Measurements from ENCODE around the gene ARID3A.

The ARID3A gene

DNA sequence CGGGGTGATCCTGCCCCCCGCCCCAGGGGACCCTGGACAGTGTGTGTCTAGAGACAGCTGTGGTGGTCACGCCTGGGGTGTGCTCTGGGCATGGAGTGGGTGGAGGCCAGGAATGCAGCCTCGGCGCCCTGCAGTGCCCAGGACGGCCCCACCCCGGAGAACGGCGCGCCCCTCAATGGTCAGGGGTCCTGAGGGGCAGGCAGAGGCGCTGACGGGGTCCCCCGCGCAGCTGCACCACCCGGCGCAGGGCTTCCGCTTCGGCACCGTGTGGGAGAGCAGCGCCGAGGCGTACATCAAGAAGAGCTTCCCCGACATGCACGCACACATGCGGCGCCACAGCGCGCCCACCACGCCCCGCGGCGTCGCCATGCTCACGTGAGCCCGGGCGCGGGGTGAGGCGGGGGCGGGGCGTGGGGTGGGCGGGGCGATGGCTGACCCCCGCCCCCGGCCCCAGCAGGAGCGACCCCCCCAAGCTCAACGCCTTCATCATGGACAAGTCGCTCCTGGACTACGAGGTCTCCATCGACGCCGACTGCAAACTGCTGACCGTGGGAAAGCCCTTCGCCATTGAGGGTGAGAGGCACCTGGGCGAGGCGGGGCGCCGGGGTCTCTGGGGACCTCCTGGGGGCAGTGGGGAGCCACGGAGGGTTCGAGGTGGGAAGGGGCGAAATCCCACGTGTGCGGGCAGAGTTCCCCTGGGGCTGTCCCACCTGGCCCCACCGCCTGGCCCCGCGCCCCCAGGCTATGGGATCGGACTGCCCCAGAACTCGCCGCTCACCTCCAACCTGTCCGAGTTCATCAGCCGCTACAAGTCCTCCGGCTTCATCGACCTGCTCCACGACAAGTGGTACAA lies 81.8 kb downstream of the ARID3A start:
- no peak for DNase-seq

DNA sequence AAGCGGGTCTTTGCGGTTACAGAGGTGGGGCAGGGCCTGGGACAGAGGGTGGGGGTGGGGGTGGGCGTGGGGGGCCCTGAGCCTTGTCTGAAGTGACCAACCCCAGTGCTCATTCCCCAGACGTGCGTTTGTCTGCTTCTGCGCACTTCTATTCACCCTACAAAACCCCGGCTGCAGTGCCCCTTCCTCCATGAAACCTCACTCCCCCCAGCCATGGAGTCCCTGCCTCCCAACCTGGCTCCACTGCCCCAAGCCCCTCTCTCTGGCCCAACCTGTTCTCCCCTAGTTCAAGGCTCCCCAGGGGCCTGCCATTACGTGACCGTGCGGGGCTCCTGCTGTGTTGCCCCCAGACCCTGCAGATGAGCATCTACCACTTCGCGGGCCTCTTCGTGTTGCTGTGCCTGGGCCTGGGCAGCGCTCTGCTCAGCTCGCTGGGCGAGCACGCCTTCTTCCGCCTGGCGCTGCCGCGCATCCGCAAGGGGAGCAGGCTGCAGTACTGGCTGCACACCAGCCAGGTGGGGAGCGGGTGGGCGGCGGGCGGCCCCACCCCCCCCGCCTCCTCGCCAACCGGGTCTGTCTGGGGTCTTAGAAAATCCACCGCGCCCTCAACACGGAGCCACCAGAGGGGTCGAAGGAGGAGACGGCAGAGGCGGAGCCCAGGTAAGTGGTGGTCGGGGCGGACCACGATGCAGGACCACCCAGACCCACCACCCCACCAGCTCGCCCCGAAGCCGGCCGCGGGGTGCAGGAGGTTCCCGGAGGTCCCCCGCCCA lies 82.6 kb downstream of the ARID3A start:
- no peak for DNase-seq

DNA sequence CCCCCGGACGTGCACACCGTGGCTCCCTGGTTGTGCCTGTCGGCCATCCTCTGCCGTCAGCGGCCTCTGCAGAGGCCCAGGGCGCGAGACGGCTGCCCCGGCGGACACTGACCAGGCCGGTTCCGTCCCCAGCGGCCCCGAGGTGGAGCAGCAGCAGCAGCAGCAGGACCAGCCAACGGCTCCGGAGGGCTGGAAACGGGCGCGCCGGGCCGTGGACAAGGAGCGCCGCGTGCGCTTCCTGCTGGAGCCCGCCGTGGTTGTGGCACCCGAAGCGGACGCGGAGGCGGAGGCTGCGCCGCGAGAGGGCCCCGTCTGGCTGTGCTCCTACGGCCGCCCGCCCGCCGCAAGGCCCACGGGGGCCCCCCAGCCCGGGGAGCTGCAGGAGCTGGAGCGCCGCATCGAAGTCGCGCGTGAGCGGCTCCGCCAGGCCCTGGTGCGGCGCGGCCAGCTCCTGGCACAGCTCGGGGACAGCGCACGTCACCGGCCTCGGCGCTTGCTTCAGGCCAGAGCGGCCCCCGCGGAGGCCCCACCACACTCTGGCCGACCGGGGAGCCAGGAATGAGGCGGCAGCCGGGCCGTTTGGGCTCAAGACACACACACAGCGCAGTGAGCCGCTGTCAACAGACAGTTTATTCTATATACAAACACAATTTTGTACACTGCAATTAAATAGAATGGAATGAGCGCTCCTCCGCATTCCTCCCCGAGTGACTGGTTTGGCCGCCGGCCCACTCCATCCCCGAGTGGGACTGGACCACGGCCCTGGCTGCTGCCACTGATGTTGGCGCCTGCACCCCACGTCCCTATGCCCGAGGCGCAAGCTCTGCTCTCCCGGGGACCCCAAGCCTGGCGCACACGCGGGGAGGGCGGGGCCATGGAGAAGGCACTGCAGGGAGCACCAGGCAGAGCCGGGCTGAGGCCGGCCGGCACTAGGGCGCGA lies 83.5 kb downstream of the ARID3A start:
- DNase-seq = no peak

DNA sequence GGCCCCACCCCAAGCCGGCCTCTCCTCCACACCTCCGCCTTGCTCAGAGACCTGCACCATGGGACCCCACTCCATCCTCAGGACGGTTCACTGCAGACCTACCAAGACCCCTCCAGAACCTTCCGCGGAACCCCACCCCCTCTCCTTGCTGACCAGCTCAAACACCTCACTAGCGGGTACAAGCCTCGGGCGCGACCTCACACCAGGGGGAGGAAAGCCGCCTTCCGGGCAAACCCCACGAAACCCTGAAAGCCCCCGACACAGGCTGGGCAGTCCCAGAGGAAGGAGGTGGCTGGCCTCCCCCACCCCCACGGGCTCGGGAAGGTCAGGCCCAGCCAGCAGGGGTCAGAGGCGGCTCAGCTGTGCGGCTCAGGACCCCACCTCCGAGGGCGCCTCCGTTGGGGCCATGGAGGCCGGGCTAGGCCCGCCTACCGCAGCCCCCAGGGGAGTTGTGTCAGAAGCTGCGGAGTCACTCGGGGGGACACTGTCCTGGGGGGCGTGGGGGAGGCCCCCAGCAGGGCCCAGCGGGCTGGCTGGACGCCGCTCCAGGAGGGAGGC lies 84.2 kb downstream of the ARID3A start:
- no peak for DNase-seq

DNA sequence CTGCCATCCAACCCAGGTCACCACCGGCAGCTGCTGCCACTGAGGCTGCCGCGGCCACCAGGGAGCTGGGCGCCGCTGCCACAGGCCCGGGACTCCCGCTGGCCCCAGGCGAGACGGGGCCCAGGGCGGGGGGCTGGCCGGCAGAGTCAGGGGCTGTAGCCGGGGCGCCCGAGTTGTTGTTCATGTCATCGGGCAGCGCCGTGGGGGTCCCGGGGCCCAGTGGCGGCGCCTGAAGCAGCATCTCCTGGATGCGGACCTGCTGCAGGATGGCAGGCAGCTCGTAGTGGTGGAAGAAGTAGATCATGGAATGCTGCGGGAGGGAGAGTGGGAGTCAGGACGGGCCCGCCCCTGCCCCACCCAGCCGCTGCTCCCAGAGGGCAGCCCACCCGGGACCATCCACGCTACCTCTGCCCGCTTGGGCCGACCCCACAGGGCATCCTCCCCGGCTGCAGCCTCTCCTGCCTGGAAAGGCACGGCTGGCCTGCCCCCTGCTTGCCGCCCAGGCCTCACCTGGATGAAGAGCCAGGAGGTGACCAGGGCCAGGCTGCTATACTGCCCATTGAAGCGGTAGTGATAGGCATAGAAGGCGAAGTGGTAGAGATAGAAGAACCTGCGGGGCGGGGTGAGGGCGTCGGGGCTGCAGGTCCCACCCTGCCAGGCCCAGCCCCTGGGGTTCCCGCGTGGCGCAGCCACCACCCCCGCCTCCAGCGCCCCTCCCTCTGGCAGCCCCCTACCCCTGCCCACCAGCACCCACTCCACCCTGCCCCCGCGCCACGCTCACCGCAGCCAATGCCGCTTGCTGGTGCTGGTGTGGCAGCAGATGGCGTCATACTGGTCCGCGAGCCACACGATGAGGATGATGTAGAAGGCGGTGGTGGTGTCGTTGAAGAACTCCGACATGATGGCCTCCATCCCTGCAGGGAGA lies 85.0 kb downstream of the ARID3A start:
- no peak for DNase-seq

DNA sequence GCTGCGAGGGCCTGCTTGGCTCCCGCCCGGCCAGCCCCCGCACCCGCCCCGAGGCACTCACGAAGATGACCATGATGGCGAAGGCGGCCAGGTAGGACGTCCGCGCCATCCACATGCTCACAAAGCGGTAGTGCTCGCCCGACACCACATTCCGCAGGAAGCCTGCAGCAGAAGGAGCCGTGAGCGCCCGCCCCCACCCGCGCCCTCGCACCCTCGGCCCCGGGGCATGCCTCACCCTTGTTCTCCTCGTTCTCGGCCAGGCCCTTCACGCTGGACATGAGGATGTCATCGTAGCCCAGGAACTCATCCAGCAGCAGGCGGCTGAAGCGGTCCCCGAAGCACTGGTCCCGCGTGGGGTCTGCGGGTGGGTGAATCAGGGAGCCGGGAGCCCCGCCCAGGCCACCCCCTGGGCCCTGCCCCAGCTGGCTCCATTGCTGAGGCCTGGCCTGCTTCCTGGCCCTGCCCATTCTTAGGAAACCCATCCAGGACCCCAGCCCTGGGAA lies 86.0 kb downstream of the ARID3A start:
- no peak for DNase-seq

DNA sequence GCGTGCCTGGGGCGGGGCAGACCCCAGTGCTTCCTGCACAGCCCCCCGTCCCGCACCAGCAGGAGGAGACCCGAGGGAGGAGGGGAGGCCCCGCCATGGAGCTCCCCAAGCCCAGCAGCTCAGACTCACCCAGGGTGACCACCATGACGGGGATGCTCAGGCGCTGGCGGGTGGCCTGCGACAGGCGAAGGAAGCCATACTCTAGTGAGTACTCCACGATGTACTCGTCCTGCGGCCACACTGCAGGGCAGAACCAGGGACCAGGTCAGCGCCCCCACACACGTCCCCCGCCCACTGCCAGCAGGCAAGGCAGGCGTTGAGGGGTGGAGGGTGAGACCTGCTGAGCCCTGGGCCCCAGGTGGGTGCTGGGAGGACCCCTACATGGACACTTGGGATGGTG lies 86.5 kb downstream of the ARID3A start:
- DNase-seq = no peak

DNA sequence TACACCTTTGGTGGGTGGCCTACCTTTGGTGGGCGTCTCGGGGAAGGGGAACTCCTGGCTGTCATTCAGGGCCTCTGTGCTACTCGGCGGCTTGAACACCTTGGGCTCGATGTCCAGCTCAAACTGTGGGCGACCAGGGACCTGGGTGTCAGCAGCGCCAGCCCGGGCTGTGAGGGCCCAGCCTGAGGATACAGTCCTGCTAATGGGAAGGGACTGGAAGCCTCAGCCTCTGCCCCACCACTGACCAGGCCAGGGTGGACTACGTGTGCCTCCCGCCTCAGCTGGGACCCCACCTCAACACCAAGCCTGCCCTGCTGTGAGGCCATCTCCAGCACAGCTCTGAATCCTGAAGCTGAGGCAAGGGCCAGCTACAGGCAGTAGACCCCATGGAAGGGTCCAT lies 87.4 kb downstream of the ARID3A start:
- no peak for DNase-seq

DNA sequence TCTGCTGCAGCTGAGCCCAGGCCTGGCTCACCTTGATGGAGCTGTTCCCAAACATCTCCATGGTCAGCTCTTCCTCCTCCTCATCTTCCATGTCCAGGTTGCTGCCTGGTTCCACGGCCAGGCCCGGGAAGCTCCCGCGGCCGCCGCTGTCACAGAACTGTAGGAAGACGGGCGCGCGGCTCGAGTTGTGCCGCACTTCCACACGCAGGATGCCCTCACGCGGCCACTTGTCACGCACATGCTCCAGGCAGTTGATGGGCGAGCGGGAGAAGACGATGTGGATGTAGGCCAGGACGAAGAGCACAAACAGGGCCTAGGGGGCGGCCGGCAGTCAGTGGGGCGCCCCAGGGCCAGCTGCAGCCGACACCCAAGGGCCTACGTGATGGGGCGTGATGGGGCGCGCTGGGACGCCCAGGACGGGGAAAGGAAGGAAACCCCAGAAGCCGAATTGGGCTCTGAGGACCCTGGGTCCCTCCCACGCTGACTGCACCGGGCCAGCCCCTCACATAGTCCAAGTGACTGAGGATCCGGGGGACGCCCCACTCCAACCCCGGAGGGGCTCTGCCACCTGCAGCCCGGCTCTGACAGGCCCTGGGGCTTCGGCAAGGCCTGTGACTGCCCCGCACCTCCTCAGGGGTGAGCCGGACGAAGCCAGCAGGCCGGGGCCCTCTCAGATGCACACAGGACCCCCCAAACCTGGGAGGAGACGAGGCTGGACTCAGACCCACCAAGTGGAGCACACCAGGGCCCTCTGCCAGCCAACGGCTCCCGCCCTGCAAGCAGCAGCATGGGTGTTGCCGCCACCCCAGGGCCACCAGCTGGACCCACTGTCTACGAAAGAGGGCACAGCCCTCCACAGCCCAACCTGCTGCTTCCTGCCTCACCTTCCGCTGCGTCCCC lies 88.6 kb downstream of the ARID3A start:
- DNase-seq = no peak

DNA sequence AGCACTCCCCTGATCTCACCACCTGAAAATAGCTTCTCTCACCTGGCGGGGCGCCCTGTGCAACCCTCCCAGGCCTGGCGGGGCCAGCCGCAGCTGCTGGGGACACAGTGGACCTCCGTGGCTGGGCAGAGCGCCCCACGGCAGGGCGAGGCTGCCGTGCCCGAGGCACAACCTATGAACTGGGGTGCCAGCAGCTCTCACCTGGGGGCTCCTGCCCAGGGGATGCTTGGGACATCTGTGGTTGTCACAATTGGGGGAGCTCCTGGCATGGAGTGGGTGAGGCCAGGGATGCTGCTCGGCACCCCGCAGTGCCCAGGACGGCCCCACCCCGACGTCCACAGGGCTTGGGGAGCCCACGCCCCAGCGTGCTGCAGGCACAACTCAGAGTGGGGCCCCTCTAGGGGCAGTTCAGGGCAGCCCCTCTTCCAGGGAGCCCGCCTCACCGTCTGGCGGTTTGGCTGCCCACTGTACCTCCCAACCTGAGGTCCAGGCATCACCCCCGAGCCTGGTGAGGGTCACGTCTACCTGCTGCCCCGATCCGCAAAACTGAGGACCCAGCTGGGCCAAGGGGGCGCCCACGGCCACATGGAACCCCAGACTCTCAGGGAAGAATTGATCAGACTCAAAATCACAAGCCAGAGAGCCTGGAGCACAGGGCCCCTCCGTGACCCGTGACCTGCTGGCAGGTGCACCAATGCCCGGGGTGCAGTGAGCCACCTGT lies 89.4 kb downstream of the ARID3A start:
- no peak for DNase-seq

DNA sequence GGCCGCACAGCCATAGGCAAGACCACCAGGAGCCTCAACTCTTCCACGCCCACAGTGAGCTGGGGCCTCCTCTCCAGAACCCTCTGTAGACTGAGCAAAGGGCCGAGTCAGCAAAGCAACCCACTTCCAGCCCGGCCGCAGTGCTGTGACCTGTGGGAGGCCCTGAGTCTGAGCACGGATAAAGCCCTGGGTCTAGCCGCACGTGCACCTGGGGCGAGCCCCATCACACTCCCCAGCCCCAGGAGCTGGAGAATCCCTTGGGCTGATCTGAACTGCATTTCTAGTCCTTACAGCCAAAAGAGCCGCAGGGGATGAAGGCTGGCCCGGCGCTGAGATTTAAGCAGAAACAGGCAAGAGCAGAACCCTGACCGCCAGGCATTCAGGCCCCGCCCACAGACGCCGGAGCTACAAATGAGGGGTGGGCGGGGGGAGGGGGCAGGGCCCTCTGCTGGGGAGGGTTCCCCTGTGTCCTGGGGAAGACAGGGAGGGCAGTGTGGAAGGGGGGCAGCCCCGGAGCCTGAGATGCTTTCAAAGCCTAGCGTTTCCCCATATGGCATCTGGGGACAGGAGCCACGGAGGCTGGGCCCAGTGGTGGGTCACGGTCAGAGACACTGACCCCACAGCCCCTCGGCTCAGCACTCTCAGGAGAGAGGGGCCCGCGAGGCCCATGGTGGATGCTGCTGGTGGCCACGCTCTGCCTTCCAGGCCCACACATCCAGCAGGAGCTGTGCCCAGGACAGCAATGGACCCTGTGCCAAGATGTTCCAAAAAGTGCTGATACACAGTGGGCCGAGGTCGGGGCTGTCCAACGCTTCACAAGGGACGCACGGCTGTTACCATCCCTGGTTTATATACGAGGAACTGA lies 90.2 kb downstream of the ARID3A start:
- no peak for DNase-seq

DNA sequence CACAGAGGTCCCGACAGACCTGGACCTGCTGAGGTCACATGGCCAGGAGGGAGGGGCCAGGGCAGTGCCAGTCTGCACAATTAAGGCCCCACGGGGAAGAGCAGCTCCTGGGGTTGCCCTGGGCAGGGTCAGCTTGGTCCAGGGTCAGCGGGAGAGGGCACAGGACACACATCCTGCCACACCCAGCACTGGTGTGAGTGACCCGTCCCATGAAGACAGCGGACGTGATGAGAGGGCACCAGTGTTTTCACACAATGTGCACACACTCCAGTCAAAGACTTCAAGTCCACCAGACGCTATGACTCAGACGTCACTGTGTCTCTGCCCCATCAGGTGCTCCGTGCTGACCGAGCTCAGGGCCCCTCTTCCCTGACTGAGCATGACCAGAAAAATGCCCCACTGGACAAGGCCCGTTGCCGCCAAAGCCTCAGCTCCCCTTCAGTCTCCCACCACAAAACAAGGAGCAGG lies 90.8 kb downstream of the ARID3A start:
- DNase-seq = no peak

DNA sequence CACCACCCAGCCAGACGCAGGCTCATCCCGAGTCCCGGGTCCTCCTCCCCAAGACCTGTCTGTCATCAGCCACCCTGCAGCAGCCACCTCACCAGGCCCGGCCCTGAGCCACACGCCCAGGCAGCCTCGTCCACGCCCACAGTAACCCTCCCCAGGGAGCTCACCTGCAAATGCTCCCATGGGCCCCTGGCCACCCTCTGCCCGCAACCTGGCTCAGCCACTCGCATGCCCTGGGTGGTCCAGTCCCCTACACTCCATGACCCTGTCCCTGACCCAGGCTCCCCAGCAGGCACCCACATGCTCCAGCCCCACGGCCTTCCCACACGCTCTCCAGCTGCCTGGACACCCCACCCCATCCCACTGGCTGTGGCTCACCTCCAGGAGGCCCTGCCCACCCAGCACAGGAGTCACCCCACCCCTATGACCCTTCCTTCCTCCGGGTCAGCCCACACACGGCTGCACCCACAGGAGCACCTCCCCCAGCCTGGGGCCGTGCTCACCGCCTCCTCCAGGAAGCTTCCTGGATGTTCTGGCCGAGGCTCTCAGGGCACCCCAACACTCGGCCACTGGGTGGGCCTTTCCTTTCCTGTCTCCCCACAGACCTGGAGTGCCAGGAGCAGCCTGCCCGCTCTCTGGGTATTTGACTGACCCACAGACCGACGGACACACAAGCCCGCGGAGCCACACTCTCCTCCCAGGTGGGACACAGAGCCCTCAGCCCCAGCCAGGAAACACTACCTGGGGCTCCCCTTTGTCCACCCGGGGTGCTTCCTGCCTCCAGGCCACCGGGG lies 91.5 kb downstream of the ARID3A start:
- no peak for DNase-seq

DNA sequence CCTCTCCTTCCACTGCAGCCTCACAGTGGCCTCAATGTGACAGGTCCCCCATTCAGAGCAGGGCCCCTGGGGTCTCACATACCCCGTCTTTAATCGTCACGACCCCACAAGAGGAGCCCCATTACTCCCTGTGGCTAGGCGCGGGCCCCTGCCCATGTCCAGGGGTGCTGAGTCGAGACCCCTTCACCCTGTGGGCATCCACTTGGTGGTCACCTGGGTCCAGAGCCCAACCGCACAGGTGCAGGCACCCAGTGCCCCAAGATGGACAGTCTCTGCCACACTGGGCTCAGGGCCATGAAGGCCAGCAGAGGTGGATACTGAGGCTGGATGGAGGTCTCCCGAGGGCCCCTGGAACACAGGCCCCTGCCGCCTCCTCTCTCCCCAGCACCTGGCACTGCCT lies 92.1 kb downstream of the ARID3A start:
- no peak for DNase-seq

DNA sequence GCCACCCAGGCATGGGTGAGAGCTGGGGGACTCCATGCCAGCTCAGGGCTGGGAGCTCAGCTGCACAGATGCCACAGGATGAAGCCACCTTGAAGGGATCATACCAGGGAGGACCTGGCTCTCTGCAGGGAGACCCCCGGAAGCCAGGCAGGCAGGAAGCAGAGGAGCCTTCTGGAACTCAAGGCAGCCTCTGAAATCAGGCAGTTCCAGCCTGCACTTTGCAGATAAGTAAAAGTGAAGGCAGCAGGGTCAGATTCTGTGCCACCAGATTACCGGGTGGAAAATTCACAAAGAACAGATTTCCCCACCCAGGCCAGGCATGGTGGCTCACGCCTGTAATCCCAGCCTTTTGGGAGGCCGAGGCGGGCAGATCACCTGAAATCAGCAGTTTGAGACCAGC lies 92.6 kb downstream of the ARID3A start:
- no peak for DNase-seq

DNA sequence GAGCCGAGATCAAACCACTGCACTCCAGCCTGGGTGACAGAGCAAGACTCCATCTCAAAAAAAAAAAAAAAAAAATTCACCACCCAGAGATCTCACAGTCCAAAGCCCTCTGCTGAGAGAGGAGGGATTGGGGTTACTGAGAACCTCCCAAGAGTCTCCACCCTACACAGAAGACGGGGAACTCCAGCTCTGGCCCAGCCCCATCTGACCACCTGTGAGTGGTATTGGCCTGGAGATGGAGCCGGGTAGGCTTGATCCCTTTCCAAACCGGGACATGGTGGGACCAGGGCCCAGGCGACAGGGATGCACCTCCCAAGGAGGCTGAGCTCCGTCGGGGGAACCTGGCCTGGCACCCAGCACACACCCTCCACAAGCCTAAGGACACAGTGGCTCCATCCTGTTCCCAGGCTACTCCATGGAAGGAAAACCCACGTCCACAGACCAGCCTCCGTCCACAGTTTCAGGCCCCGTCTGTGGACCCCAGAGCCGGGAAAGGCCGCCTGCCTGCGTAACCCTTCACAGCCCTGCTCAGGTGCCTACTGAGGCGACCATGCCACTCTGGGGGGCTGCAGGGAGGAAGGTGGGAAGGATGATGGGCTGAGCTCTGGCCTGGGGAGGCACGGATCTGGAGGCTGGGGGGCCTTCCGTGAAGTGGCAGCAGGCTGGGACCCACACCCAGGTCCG lies 93.2 kb downstream of the ARID3A start:
- DNase-seq = no peak

DNA sequence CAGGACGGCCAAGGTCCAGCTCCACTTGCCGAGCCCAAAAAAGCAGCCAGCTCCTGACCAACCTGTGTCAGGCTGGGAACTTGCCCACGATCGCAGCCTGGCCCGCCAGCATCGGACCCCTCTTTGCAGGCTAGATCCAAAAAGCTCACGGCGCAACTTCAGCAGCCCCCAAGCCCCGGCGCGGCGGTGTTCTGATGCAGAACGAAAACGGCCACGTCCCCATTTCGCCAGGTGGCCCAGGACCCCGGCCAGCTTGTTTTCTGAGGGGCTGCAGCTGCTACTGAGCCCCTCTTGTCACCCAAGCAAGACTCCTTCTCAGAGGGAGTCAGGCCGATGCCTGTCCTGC lies 93.8 kb downstream of the ARID3A start:
- no peak for DNase-seq
